Fibroblast of skin of back (primary cell): ENCODE data around the gene GALNT9.
A peak's percentile ranks its signal among the peaks of the same experiment; 100 is the strongest.

Experiments
- DNase-seq: peaks from one replicate; pipeline ENCODE4 v3.0.0-alpha.2; 2013

Gene GALNT9

GRCh38 chr12:132166093-132166492 lies 163.3 kb downstream of the GALNT9 start:
- DNase-seq = no peak

GRCh38 chr12:132165584-132165983 lies 163.8 kb downstream of the GALNT9 start:
- no peak for DNase-seq

GRCh38 chr12:132164426-132164825 lies 165.0 kb downstream of the GALNT9 start:
- no peak for DNase-seq

- no peak for DNase-seq
Measured at GRCh38 chr12:132163911-132164288, 165.5 kb downstream of the GALNT9 start.

- no peak for DNase-seq
Measured at GRCh38 chr12:132163041-132163910, 166.1 kb downstream of the GALNT9 start.

GRCh38 chr12:132162508-132163031 lies 166.8 kb downstream of the GALNT9 start:
- peak; percentile 78 for DNase-seq

GRCh38 chr12:132161796-132162507 lies 167.4 kb downstream of the GALNT9 start:
- DNase-seq = no peak

GRCh38 chr12:132161036-132161781 lies 168.2 kb downstream of the GALNT9 start:
- peak; percentile 39 for DNase-seq

- DNase-seq = no peak
Measured at GRCh38 chr12:132160601-132161035, 168.8 kb downstream of the GALNT9 start.

GRCh38 chr12:132160016-132160415 lies 169.4 kb downstream of the GALNT9 start:
- DNase-seq = no peak

- no peak for DNase-seq
Measured at GRCh38 chr12:132159555-132160003, 169.8 kb downstream of the GALNT9 start.

- DNase-seq = no peak
Measured at GRCh38 chr12:132158677-132159554, 170.5 kb downstream of the GALNT9 start.

- no peak for DNase-seq
Measured at GRCh38 chr12:132157733-132158409, 171.5 kb downstream of the GALNT9 start.

- no peak for DNase-seq
Measured at GRCh38 chr12:132156573-132157325, 172.6 kb downstream of the GALNT9 start.

- no peak for DNase-seq
Measured at GRCh38 chr12:132155771-132156572, 173.4 kb downstream of the GALNT9 start.

- no peak for DNase-seq
Measured at GRCh38 chr12:132154941-132155770, 174.2 kb downstream of the GALNT9 start.

GRCh38 chr12:132154341-132154761 lies 175.0 kb downstream of the GALNT9 start:
- DNase-seq = no peak
